Mucosa of rectum (tissue), 2 donors: Measurements from ENCODE around the gene DNAI4.
"Not testable (repeated sequence)": the region's sequence is repeated elsewhere in the genome, so short reads cannot be mapped to it uniquely, and the experiment has no call there.

Experiments
- H3K27ac ChIP-seq, 2 donors: one replicate each; pipeline ENCODE4 v1.7.0; 2013; ENCODE audit warnings: inconsistent platforms in 2 of 2, low read depth in 2 of 2, low read length in 2 of 2
- H3K27me3 ChIP-seq, 2 donors: one replicate each; pipeline ENCODE4 v1.7.0; 2013; ENCODE audit warnings: low read length in 2 of 2; ENCODE audit not compliant: control insufficient read depth in 2 of 2, insufficient read depth in 2 of 2
- H3K36me3 ChIP-seq, 2 donors: one replicate each; pipeline ENCODE4 v1.7.0; 2013; ENCODE audit warnings: low read length in 2 of 2; ENCODE audit not compliant: control insufficient read depth in 2 of 2, insufficient read depth in 2 of 2
- H3K4me1 ChIP-seq, 2 donors: one replicate each; pipeline ENCODE4 v1.7.0; 2013; ENCODE audit warnings: low read length in 2 of 2, mild to moderate bottlenecking in 1 of 2; ENCODE audit not compliant: control insufficient read depth in 2 of 2, insufficient read depth in 2 of 2
- H3K4me3 ChIP-seq, 2 donors: one replicate each; pipeline ENCODE4 v1.7.0; 2013; ENCODE audit warnings: low read length in 2 of 2
- H3K9ac ChIP-seq, 2 donors: one replicate each; pipeline ENCODE4 v1.7.0; 2013; ENCODE audit warnings: low read length in 2 of 2, low read depth in 1 of 2, mild to moderate bottlenecking in 1 of 2
- H3K9me3 ChIP-seq, 2 donors: one replicate each; pipeline ENCODE4 v1.7.0; 2013; ENCODE audit warnings: low read length in 2 of 2; ENCODE audit not compliant: control insufficient read depth in 2 of 2
- donor health status: healthy.
- donor health status: Normal muscosa, but diverticular disease.

DNAI4 gene

GRCh38 chr1:66924756-66925557 lies at the start of gene DNAI4, which contains the start of gene MIER1:
Gene DNAI4 (minus strand): TSS chr1:66924856. CDS start chr1:66924831, 25 bp downstream.
Gene MIER1 (plus strand): TSS chr1:66924990. CDS start chr1:66925029, 39 bp downstream.
- H3K4me1 ChIP-seq = peaks cover 31 to 39% of the 10 kb centered on the region in 2 donors
- peak within 1 kb of the TSS; percentile 91 to 94 for H3K27ac ChIP-seq
- H3K9ac ChIP-seq = peak within 1 kb of the TSS; percentile 90 to 97

GRCh38 chr1:66968574-66968973 lies 43.9 kb upstream of the DNAI4 start:
- Histone ChIP-seq H3K9me3 (no peaks in the 10 kb centered on the region), H3K4me3 (no peak overlapping the region), H3K27ac (no peak overlapping the region), H3K9ac (no peak overlapping the region), H3K36me3 (peaks cover 31 to 38% of the 10 kb centered on the region in 2 donors), H3K4me1 (no peaks in the 10 kb centered on the region), H3K27me3 (no peaks in the 10 kb centered on the region)

More at GRCh38 chr1:66924756-66925557, at the start of gene DNAI4, which contains the start of gene MIER1:
- no peaks in the 10 kb centered on the region for H3K9me3 ChIP-seq
- peak within 1 kb of the TSS; percentile 89 to 97 for H3K4me3 ChIP-seq
- no peaks in the 10 kb centered on the region for H3K36me3 ChIP-seq
- H3K27me3 ChIP-seq = no peaks in the 10 kb centered on the region

GRCh38 chr1:66966188-66966873 lies 41.7 kb upstream of the DNAI4 start:
- H3K9ac ChIP-seq, H3K27ac ChIP-seq, H3K4me1 ChIP-seq, H3K27me3 ChIP-seq, H3K4me3 ChIP-seq, H3K9me3 ChIP-seq: not testable (repeated sequence)
- H3K36me3 ChIP-seq = peaks cover 41 to 49% of the 10 kb centered on the region in 2 donors

GRCh38 chr1:66957938-66958337 lies 33.3 kb upstream of the DNAI4 start:
- Histone ChIP-seq H3K4me1 (peaks cover 0 to 3% of the 10 kb centered on the region in 2 donors), H3K27ac (no peak overlapping the region), H3K4me3 (no peak overlapping the region), H3K9ac (no peak overlapping the region), H3K9me3 (no peaks in the 10 kb centered on the region), H3K36me3 (peaks cover 61 to 63% of the 10 kb centered on the region in 2 donors), H3K27me3 (no peaks in the 10 kb centered on the region)

GRCh38 chr1:66954208-66954607 lies 29.6 kb upstream of the DNAI4 start:
- Histone ChIP-seq H3K36me3 (peaks cover 51 to 57% of the 10 kb centered on the region in 2 donors), H3K27me3 (no peaks in the 10 kb centered on the region), H3K9me3 (no peaks in the 10 kb centered on the region), H3K27ac (no peak overlapping the region), H3K9ac (no peak overlapping the region), H3K4me3 (no peak overlapping the region), H3K4me1 (peaks cover 0 to 3% of the 10 kb centered on the region in 2 donors)

- Histone ChIP-seq H3K27ac (no peak overlapping the region), H3K36me3 (peaks cover 53 to 60% of the 10 kb centered on the region in 2 donors), H3K4me1 (peaks cover 0 to 3% of the 10 kb centered on the region in 2 donors), H3K9ac (no peak overlapping the region), H3K9me3 (no peaks in the 10 kb centered on the region), H3K4me3 (no peak overlapping the region), H3K27me3 (no peaks in the 10 kb centered on the region)
Observed at GRCh38 chr1:66951513-66951912, 26.9 kb upstream of the DNAI4 start.

GRCh38 chr1:66947267-66947666 lies 22.6 kb upstream of the DNAI4 start:
- peaks cover 47 to 61% of the 10 kb centered on the region in 2 donors for H3K36me3 ChIP-seq
- no peak overlapping the region for H3K9ac ChIP-seq
- no peaks in the 10 kb centered on the region for H3K27me3 ChIP-seq
- no peaks in the 10 kb centered on the region for H3K4me1 ChIP-seq
- no peak overlapping the region for H3K27ac ChIP-seq
- H3K4me3 ChIP-seq = no peak overlapping the region
- H3K9me3 ChIP-seq = no peaks in the 10 kb centered on the region

GRCh38 chr1:66945316-66945715 lies 20.7 kb upstream of the DNAI4 start:
- Histone ChIP-seq H3K27ac (no peak overlapping the region), H3K4me1 (no peaks in the 10 kb centered on the region), H3K36me3 (peaks cover 41 to 49% of the 10 kb centered on the region in 2 donors), H3K27me3 (no peaks in the 10 kb centered on the region), H3K4me3 (no peak overlapping the region), H3K9ac (no peak overlapping the region), H3K9me3 (no peaks in the 10 kb centered on the region)

- no peaks in the 10 kb centered on the region for H3K4me1 ChIP-seq
- H3K9ac ChIP-seq = no peak overlapping the region
- H3K9me3 ChIP-seq = no peaks in the 10 kb centered on the region
- H3K27me3 ChIP-seq = no peaks in the 10 kb centered on the region
- H3K27ac ChIP-seq = no peak overlapping the region
- peaks cover 40 to 46% of the 10 kb centered on the region in 2 donors for H3K36me3 ChIP-seq
- H3K4me3 ChIP-seq = no peak overlapping the region
Observed at GRCh38 chr1:66944330-66945274, 19.9 kb upstream of the DNAI4 start.
